Mucosa of gallbladder (tissue), 1 donor: ENCODE measurements around the gene GOSR1. TPM values are rescaled to one million over a fixed set of nuclear protein-coding genes. Genes with fewer than 3 reads are reported as not detected.
"Not testable (repeated sequence)": the region's sequence is repeated elsewhere in the genome, so short reads cannot be mapped to it uniquely, and the experiment has no call there.

Source experiments
- DNase-seq: peaks from one replicate; pipeline ENCODE4 v3.0.0-alpha.2; 2020; ENCODE audit warnings: low spot score
- total RNA-seq: library from RNA; stranded (reverse); gene quantifications from one replicate; pipeline ENCODE4 v1.2.1, GENCODE V29; 2021
- donor health status: DM: no; HTN: no; CAD: no.

GOSR1 gene
- total RNA-seq, 1 donor from 2014 or later: 44.6 TPM

DNA sequence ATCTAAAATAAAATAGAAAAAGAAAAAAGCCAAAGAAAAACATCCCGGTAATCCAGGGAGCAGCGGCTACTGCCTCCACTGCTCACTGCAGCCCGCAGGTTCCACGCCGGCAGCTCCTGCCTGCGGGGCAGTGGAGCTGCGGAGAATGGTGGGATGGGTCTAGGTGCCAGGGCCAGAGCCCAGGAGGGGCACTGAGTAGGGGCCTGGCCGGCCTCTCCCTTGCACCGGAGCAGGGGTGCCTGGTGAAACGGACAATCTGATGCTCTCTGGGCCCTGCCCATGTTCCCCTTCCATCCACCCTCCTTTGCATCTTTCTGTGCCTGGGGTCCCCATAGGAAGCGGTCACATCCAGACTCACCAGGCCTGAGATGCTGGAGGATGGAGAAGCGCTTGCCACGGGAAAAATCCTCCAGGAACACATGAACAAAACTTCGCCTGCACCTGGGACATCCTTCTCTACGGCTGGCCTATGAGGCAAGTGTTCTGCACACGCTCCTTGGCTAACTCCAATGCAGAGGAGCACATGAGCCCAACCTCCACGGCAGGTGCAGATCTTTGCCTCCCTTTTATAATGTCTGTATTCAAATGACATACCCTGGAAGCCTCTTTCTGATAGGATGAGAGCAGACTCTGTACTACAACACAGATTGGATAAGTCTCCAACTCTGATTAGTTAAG, 98.6 kb downstream of the GOSR1 start:
- DNase-seq: not testable (repeated sequence)

DNA sequence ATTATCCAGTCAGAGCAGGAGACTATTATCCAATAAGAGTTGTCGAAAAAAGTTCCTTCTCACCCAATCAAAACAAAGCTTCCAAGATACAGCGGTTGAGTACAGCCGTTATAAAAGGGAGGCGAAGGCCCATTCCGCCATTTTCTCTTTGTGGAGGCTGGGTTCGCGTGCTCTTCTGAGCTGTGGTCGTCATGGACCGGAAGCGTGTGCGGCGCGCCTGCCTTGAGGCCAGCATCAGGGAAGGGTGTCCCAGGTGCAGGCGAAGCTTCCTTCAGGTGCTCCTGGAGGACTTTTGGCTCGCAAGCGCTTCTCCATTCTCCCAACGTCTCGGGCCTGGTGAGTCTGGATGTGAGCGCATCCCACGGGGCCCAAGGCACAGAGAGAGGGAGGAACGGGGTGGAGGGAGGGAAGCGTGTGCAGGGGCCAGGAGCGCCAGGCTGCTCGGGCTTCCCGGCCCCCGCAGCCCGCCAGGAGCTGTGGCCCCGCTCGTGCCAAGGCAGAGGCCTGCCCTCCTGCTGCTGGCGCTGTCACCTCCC, 99.2 kb downstream of the GOSR1 start:
- no peak for DNase-seq

Other genes starting within 250 kb of the GOSR1 start
- not detected for gene SLC6A4, start 241.7 kb upstream of the GOSR1 start, total RNA-seq
- 30.2 TPM for gene BLMH, start 185.5 kb upstream of the GOSR1 start, total RNA-seq
- gene TMIGD1, start 143.4 kb upstream of the GOSR1 start, total RNA-seq: not detected
- 223 TPM for gene CPD, start 98.5 kb upstream of the GOSR1 start, total RNA-seq